HG03159 (cell line): ENCODE data around the gene PCSK6.

Experiments used
- ATAC-seq: cut with Tn5 transposase; IDR thresholded peaks from one replicate; pipeline ENCODE4 v1.9.1; 2021; ENCODE audit warnings: mild to moderate bottlenecking, moderate library complexity; ENCODE audit not compliant: unreplicated experiment

PCSK6 gene

DNA sequence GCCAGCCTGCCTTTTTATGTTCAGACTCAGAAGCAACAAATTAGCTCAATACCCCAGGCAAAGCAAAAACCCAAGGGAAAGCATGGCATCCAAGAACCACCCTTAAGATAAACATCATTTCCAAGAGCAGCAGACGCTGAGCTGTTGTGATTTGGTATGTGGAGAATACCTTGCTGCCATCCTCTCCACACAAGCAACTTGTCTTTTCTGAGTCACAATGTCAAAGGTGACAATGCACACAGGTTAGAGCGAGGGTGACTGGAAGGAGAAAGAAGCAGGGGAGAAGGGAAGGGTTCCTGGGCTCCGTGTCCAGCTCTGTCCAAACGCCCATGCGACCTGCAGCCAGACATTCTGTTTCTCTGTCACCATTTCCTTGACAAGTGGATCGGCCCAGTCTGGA, 6.0 kb downstream of the PCSK6 start:
- no peak for ATAC-seq

DNA sequence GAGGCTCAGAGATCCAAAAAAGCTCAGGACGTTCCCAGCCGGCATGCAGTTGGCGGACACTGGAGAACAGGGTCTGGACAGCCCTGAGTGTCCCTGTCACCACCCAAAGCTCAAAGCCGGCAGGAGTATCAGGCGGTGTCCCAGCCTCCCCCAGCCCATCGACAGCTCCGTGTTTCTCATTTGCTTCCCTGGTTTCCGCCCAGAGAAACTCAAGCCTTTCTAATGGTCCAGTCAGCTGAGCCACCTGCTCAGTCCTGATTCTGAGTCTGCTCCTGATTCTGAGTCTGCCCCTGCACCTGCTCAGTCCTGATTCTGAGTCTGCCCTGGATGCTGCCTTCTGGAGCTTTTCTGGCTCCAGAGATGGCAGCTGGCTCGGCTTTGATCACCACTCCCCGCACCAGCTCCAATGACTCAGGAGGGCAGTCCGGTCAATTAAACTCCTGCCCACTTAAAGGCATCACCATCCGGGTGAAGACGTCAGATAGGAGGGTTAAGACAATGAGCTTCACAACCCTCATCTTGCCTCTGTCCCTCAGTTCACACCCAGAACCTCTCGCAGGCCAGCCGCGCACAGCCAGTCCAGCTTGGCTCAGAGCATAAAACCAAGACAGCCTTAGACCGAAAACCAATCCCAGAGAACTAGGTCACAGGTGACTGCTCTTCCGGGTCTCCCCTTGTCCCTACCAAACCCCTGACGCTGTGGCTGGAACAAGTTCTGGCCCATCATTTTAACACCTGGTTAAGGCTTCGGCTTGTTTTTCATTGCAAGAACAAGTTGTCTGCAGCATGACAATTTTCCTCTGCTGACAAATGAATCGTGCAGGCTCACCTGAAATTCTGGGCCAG, 6.8 kb downstream of the PCSK6 start:
- ATAC-seq = no peak

DNA sequence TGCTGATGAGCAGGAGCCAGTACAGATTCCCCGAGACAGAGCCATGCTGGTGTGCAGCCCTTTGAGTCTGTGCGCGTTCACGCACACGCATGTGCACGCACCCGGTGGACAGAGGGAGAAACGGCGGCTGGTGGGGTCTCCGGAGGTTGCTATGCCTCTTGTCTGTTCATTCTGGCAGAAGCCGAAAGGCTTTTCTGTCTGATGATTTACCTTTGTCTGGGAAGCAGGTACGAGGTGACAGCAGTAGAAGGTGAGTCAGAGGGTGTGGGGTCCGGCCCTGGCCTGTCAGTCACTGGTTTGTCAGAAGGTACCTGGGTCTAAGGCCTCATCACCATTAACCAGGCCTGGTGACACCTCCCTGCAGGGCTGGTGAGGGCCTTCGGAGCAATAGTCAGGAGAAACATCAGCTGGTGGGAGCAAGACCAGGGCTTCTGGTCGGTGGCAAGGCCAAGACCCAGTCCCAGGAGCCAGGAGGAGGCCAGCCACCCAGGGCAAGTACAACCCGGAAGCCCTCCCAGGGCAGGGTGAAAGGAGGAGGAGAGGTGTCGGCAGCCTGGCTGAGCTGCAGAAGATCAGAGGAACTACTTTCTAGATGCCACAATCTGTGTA, 7.5 kb downstream of the PCSK6 start:
- ATAC-seq = no peak

DNA sequence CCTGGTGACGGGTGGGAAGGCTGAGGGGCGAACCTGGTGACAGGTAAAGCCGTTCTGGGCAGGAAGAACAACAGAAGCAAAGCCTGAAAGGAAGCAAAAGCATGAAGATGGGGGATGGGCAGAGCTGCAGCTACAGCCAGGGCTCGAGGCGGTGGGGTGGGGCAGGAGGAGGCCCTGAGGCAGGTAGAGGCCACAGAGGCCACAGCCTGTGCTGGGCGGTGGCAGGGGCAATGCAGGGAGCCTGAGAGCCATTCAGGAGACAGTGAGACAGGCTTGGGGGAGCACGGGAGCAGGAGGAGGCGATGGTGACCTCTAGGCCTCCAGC, 8.2 kb downstream of the PCSK6 start:
- ATAC-seq = no peak

DNA sequence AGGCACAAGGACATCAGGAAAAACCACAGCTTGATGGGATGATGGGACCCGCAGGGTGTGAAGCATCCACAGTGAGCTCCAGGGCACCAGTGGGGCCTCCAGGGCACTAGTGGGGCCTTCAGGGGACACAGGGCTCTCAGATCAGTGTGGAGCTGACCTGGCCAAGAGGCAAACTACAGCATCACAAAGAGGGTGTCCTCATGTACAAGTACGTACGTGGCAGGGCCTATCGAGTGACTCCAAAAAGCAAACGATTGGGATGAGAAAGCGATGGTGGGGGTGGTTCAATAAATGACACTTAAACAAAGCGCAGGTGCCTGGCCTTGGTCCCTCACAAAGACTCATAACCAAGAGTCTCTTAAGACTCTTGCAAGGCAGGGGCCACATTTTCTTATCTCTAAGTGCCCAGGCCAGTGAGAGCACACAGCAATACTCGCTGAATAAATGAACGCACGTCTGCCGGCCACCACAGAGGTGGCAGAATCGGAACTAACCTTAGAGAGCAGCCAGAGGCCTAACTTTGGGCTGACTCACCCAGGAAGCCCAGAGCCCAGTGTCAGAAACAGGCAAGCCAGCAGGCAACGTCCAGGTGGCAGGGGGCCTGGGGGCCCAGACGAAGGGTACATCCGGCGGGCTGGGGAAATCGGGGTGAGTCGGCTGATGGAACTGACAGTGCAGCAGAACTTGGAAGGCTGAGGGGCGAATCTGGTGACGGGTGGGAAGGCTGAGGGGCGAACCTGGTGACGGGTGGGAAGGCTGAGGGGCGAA, 8.7 kb downstream of the PCSK6 start:
- no peak for ATAC-seq

DNA sequence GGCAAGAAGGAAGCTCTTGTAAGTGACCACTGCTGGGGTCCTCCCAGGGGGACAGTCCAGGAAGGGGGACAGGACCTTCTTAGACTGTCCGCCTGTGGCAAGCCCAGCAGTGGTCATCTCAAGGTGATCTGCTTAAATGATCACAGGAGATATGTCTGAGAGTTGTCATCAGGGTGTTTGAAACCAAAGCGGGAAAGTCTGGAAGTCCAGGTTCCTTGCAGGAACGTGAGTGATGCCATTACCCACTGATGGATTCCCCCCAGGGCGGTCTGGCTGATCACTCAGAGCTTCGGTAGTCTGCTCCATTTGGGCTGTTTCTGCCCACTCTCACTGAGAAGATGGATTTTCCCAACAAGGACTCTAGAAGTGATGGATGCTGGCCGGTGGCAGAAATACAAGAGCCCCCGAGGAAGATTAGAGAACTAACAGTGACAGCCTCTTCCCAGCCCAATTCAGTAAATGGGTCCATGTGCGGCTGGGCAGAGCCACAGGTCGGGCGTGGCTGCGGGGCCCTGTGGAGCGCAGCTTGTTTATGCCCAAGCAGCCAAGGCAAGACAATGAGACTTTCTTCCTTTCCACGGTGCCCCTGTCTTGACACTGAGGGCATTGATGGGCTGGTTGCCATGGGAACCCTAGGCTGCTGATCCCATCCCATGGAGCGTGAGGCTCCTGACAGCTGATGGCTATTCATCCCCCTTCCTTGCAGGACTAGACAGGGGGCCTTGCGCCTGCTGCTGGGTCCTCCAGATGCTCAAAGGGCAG, 9.5 kb downstream of the PCSK6 start:
- ATAC-seq = no peak

DNA sequence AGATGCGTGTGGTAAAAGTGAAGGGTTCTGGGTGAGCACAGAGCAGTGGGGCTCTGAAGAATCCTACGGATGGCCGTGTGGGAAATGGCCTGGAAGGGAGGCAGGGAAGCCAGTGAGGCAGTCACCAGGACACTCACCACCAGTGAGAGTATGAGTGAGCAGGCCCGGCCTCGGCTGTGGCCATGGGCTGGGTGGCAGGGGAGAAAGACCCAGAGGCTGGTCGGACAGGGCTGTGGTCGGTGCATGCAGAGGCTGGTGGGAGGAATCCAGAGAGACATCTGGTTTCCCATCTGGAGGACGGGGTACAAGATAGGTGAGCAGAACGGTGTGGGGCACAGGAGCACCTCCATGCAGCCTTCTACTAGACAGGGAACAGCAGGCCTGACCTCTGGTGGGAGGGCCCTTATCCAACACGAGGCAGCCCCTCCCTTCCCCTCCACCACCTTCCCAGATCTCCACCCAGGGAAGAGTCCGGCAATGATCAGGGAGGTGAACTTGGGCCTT, 10.1 kb downstream of the PCSK6 start:
- no peak for ATAC-seq

DNA sequence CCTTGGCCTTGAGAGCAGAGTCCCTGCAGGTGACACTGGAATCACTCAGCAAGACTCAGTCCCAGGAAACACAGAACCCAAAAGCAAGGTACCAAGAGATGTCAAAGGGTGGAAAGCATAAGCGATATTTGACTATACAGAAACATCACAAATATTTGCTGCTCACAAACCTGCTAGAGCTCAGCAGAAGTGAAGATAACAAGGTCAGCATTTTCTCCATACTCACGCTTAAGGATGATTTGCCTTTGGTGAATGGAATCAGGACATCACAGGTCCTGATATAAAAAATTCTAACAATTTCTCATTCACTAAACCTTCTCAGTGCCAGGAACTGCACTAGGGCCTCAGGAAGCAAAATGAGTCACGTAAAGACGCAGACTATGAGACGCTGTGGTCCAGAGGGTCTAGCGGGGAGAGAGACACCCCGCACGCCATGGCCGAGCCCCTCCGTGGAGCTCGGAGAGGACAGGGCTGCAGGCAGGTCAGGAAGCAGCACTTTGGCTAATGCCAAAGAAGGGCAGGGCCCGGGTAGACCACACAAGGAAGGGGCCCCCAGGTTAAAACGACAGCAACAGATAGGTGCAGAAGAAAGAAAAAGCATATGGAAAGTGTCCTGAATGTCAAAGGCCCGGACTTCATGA, 10.7 kb downstream of the PCSK6 start:
- ATAC-seq = no peak

DNA sequence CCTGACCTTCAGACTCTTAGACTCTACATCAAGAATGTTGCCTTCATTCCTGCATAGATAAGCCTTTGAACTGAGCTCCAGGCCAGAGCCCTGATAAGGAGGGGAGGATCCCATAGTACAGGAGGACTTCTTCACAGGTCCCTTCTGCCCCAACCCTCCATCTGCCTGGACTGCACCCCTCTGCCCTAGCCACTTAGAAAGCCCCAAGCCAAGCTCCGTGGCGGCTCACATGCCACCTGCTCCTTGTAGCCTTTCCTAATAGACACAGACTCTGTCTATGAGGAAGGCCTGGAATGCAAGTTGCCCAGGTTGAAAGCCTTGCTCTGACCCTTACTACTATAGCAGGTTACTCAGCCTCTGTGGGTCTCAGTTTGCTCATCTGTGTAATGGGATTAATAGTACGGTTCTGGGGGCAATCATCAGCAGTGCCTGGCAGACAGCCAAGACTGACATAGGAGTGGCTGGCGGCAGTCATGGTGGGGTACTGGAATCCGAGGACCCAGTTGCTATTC, 11.6 kb downstream of the PCSK6 start:
- no peak for ATAC-seq

DNA sequence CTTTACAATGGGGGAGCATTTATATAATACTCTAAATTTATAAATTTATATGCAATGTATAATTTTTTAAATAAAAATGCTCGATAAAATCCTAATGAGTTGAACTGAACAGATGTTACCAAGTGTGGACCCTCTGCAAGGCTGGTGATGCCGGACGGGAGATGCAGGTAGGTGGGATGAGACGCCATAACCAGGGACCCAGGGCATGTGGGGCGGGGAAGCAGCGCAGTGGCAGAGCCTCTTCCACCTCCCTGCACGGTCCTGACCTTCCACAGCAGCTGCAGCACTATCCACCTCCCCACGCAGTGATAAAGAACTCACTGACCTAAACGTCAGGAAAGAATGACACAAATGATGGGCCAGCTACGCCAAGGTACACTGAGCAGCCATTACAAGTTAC, 12.8 kb downstream of the PCSK6 start:
- ATAC-seq = no peak

DNA sequence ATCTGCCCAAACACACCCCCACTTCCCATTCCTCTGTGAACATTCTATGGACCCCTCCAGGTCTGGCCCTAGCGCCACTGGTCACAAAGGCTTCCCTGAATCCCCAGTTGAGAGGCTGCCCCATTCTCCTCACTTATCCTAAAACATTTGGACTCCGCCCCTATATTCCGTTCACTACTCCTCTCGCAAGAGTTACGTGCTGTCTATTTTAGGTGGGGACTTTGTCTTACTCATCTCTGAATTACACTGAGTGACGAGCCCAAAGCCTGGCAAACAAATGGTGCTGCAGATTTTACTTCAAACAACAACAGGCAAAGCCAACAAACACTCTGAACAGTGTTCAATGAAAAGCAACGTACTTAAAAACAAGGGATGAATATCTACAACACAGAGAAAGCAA, 14.5 kb downstream of the PCSK6 start:
- ATAC-seq = no peak

DNA sequence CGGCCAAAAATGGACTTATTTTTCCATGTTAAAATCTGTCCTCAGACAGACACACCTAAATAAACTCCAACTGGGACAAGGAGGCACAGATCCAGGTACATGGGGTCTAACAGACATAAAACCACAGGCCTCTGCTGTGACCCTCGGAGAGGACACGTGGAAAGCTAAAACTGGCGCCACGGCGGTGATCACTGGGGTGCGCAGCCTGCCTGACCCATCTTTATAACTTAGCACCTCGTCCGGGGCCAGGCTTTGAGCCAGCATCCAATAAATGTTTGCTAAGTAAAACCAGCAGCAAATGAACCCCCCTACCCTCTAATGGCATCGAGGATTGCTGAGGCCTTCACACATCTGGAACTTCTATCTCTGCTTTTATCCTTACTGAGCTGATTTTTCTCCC, 15.3 kb downstream of the PCSK6 start:
- ATAC-seq = no peak

DNA sequence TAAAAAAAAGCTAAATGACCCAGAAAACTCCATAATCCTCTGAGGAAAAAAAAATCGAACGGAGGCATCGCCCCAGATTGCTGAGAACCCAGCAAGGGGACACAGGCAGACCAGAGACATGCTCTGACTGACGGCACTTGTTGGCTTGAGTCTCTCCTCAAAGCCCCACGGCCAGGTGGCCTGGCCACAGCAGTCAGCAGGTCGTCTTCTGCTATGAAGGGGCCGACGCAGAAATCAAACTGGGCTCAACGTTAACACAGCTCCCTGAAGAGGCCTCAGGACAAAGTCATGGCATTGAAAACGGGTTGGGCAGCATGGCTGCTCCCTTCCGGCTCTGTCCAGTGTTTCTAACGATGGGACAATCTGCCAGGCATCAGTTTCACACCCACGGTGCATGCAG, 17.5 kb downstream of the PCSK6 start:
- ATAC-seq = no peak

DNA sequence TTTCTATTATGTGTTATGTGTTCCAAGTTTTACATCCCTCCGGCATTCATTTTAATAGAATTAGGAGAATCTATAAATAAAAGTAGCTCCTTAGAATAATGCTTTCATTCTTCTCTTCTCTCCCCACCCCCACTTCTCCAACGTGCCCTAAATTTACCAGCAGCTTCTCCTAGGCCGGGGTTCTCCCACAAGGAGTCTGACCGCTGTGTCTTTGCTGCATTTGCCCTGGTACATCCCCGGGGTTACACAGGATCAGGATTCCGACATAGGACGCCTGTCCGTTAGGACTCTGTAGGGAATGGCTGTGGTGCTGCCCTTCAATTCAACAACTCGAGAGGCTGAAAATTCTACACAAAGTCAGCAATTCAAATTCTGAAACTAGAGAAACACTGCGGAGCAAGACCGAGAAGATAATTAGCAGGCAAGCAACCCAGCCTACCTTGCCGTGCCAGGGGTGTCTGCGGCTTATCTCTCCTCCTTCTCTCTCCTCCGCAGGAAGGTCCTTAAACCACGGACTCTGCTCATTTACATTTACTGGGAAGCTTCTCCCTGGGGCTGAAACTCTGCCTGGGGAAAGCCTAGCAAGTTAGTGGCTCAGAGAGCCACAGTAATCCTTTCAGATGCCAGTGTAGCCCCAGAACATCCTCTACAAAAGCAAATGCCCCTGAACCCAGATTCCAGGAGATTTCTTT, 18.8 kb downstream of the PCSK6 start:
- no peak for ATAC-seq

DNA sequence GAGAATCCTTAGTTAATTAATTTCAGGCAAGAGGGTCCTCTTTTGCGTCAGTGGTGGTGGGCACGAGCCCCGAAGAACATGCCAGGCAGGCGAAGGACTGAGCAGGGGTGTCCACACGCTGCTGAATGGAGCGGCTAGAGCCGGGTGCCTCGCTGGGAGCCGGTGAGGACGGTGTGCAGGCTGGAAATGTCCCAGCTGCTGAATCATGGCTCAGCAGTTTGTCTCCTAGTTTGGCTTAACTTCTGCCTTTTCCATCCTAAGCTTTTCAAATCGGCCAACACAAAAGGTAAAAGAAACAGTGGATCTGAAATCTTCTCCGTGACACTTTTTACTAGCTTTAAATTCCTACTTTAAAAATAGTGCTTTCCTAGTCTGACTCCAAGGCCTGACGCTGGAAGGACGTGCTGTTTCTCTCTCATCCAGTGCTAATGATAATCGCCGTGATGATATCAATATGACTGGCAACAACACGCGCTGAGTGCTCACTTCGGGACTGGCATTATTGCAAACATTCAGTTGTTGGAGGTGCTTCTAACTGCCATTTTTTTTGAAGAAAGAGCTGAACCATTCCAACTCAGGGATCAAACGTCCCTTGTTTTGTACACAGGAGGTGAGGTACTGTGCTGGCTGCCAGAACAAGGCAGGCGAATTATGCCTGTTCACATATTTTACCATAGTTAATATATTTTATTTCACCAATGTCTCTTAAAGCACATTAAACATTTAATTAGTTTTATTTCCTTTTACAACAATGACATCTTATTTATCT, 19.8 kb downstream of the PCSK6 start:
- no peak for ATAC-seq

DNA sequence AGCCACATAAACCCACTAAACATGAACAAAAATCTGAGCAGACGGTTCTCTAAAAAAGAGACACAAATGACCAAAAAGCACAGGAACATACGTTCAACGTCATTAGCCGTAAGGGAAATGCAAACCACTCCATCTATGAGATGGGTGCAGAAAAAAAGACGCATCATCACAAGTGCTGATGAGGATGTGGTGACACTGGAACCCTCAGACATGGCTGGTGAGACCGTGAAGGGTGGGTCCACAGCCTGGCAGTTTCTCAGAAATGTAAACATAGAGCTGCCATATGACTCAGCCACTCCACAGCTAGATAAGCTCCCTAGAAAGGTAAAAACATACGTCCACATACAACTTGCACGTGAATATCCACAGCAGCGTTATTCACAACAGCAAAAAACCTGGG, 23.3 kb downstream of the PCSK6 start:
- no peak for ATAC-seq

DNA sequence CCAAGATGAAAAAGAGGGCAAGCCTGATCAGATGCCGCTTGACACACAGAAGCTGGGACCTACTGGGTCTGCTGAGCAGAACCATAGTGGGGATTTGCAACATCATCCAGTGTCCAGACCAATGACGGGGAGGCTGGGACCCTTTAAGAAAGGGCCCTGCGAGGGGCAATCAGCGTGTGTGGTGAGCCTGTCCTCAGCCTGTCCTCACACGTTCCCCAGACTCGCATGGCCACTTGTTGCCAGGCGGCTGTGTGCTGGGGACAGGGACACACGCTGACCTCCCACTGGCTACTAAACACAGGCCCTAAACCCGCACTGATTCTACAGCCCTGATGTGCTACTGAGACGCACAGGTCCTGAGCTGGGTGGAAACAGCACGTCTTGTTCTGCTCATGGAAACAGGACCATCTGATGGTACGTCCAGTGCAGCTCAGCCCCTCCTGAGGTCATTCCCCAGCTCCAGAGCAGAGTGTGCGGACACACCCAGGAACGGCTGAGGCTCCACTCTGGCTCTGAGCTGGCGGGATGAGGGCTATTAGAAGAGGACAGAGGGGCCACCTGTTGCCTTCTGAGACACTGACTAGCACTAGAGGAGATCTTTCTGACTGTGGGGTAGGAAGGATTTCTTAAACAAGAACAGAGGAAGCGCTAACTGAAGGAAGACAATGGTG, 24.4 kb downstream of the PCSK6 start:
- ATAC-seq = no peak

DNA sequence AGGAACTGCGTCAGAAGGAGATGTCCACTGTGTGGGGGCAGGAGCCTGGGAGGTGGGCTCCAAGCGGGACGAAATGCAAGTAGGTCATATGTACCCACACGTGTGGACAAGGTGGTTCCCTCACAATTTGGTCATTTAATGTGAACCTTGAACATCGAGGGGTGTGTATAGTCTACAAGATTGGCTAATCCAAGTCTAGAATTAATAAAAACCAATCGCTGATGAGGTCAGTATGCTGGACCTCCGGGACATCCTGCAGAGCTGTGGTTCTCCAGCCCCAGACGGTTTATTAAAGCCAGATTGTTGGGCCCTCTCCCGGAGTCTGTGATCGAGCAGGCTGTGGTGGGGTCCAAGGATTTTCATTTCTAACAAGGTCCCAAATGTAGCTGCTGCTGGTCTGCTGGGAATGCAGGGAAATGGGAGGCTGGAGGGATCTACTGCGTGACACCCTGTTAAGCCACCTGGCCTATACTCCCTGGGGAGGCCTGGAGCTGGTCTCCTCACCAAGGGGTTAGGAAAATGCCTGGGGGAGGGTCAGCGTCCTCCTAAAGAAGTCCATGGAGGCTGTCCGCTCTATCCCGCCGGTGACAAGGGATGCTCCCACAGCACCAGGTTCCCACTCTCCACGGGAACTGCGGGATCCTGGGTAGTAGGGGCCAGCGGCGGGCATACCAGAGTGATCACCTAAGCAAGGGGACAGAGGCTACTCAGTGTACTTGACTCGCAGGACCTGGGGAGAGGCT, 25.1 kb downstream of the PCSK6 start:
- no peak for ATAC-seq
